Sigmoid colon (tissue), 7 donors: ENCODE measurements around the gene GSC. TPM values are rescaled to one million over a fixed set of nuclear protein-coding genes. Genes with fewer than 3 reads are reported as not detected.

ENCODE experiments used
- DNase-seq: peaks from one replicate; pipeline ENCODE4 v3.0.0-alpha.2; 2019
- H3K27ac ChIP-seq, 4 donors: fragments of 200-600 bp; sonication (generic); one replicate each; pipeline ENCODE4 v1.5.1; 2016 to 2019; ENCODE audit warnings: mild to moderate bottlenecking in 1 of 4
- H3K27me3 ChIP-seq, 3 donors: fragments of 200-600 bp; sonication (generic); one replicate each; pipeline ENCODE4 v1.5.1; 2019; ENCODE audit warnings: mild to moderate bottlenecking in 1 of 3
- H3K36me3 ChIP-seq, 4 donors: fragments of 200-600 bp; sonication (generic); one replicate each; pipeline ENCODE4 v1.5.1; 2016 to 2019
- H3K4me1 ChIP-seq, 4 donors: fragments of 200-600 bp; sonication (generic); one replicate each; pipeline ENCODE4 v1.5.1; 2017 to 2019
- H3K4me3 ChIP-seq, 4 donors: fragments of 200-600 bp; sonication (generic); one replicate each; pipeline ENCODE4 v1.5.1; 2017 to 2019; ENCODE audit warnings: mild to moderate bottlenecking in 2 of 4, moderate library complexity in 1 of 4
- H3K9me3 ChIP-seq, 4 donors: fragments of 200-600 bp in 3 of 4; sonication (generic) in 3 of 4; one replicate each; pipeline versions ENCODE4 v1.5.1 to v1.6.1; 2013 to 2019
- CTCF ChIP-seq, 4 experiments: fragments of 450-650 bp in 3 of 4; fragments of 200-600 bp in 1 of 4; IDR thresholded peaks; one replicate each; pipeline ENCODE4 v1.5.1; 2016 to 2019; ENCODE audit warnings: antibody characterized with exemption in 4 of 4, mild to moderate bottlenecking in 3 of 4, moderate library complexity in 2 of 4
- EP300 ChIP-seq, 4 donors: sonication (generic); formaldehyde crosslinking; IDR thresholded peaks; one replicate each; pipeline ENCODE4 v1.6.1; 2017; ENCODE audit warnings: antibody characterized with exemption in 4 of 4
- POLR2A ChIP-seq, 2 donors: fragments of 450-650 bp; IDR thresholded peaks; one replicate each; pipeline ENCODE4 v1.6.1; 2016; ENCODE audit warnings: antibody characterized with exemption in 2 of 2, mild to moderate bottlenecking in 2 of 2, moderate library complexity in 2 of 2
- POLR2AphosphoS5 ChIP-seq, 4 donors: sonication (generic); formaldehyde crosslinking; IDR thresholded peaks; one replicate each; pipeline ENCODE4 v1.6.1; 2017; ENCODE audit warnings: antibody characterized with exemption in 4 of 4
- WGBS, 2 donors: extraction: QIAGEN DNeasy Blood & Tissue Kit; methylation state at CpG; one replicate each; pipeline ENCODE4 v1.1.7; 2013; 5-methylcytosine and 5-hydroxymethylcytosine counted together
- intact Hi-C: fragments of 100-400 bp; cut with DNase I; formaldehyde crosslinking; loops from one replicate; pipeline ENCODE4 v1.15.1; 2023
- polyA plus RNA-seq, 3 donors: library from polyadenylated mRNA; stranded (reverse); fragments of 200-250 nt; gene quantifications; one replicate each; pipeline ENCODE4 v1.2.3, GENCODE V29; 2013
- total RNA-seq, 4 donors: library from RNA; depleted of rRNA; stranded (reverse); fragments of >200 nt; gene quantifications; one replicate each; pipeline ENCODE4 v1.1.0, GENCODE V29; 2016
- donor health status: healthy with polysubstance abuse.
- donor health status: Bipolar disorder and iron deficiency.
- donor health status: healthy.

The GSC gene
- total and polyA plus RNA-seq, 7 donors = 0.07 to 7.5 (median 0.41) TPM; not detected in 2

GRCh38 chr14:94797887-94798286, 28.0 kb upstream of the GSC start:
- DNase-seq = no peak
- WGBS, 2 donors = 81 to 88% methylated on average over 2 of the region's 2 CpGs
- intact Hi-C loops = no loop called here

GRCh38 chr14:94796278-94796677, 26.4 kb upstream of the GSC start:
- no peak for TF ChIP-seq CTCF (IDR thresholded peaks at IDR 0.05)
- TF ChIP-seq EP300 (IDR thresholded peaks at IDR 0.05) = no peak
- no peak for TF ChIP-seq POLR2A (IDR thresholded peaks at IDR 0.05)
- no peak for TF ChIP-seq POLR2AphosphoS5 (IDR thresholded peaks at IDR 0.05)
- DNase-seq = no peak
- no peak overlapping the region for H3K27ac ChIP-seq
- no peaks in the 10 kb centered on the region for H3K27me3 ChIP-seq
- no peaks in the 10 kb centered on the region for H3K9me3 ChIP-seq
- intact Hi-C loops = no loop called here
- H3K4me1 ChIP-seq = no peaks in the 10 kb centered on the region
- H3K36me3 ChIP-seq = no peaks in the 10 kb centered on the region
- no peak overlapping the region for H3K4me3 ChIP-seq

More at GRCh38 chr14:94797887-94798286, 28.0 kb upstream of the GSC start:
- Histone ChIP-seq H3K4me3 (no peak overlapping the region), H3K27me3 (no peaks in the 10 kb centered on the region), H3K4me1 (no peaks in the 10 kb centered on the region), H3K27ac (no peak overlapping the region), H3K36me3 (no peaks in the 10 kb centered on the region), H3K9me3 (no peaks in the 10 kb centered on the region)
- no peak for TF ChIP-seq POLR2A (IDR thresholded peaks at IDR 0.05)
- TF ChIP-seq CTCF (IDR thresholded peaks at IDR 0.05) = no peak
- TF ChIP-seq EP300 (IDR thresholded peaks at IDR 0.05) = no peak

GRCh38 chr14:94795372-94795771, 25.5 kb upstream of the GSC start:
- no peaks in the 10 kb centered on the region for H3K36me3 ChIP-seq
- no peak for DNase-seq
- H3K9me3 ChIP-seq = no peaks in the 10 kb centered on the region
- H3K4me3 ChIP-seq = no peak overlapping the region
- H3K27ac ChIP-seq = no peak overlapping the region
- intact Hi-C loops = no loop called here
- no peaks in the 10 kb centered on the region for H3K4me1 ChIP-seq
- 73 to 84% methylated on average over 3 of the region's 3 CpGs for WGBS, 2 donors
- H3K27me3 ChIP-seq = no peaks in the 10 kb centered on the region
- TF ChIP-seq EP300 (IDR thresholded peaks at IDR 0.05) (no peak), CTCF (IDR thresholded peaks at IDR 0.05) (no peak), POLR2AphosphoS5 (IDR thresholded peaks at IDR 0.05) (no peak), POLR2A (IDR thresholded peaks at IDR 0.05) (no peak)

GRCh38 chr14:94793901-94794300, 24.0 kb upstream of the GSC start:
- H3K27ac ChIP-seq = no peak overlapping the region
- no peaks in the 10 kb centered on the region for H3K27me3 ChIP-seq
- DNase-seq = no peak
- TF ChIP-seq POLR2A (IDR thresholded peaks at IDR 0.05) (no peak), CTCF (IDR thresholded peaks at IDR 0.05) (no peak)
- H3K4me1 ChIP-seq = no peaks in the 10 kb centered on the region
- no peaks in the 10 kb centered on the region for H3K36me3 ChIP-seq
- 92 to 93% methylated on average over 7 of the region's 7 CpGs for WGBS, 2 donors
- intact Hi-C loops = no loop called here
- no peak overlapping the region for H3K4me3 ChIP-seq
- no peaks in the 10 kb centered on the region for H3K9me3 ChIP-seq

- whole genome bisulfite sequencing, 2 donors = 79 to 88% methylated on average over 10 of the region's 10 CpGs
These were observed 17.7 kb upstream of the GSC start for GRCh38 chr14:94787655-94788054.

More at GRCh38 chr14:94787655-94788054, 17.7 kb upstream of the GSC start:
- Histone ChIP-seq H3K9me3 (no peaks in the 10 kb centered on the region), H3K36me3 (no peaks in the 10 kb centered on the region), H3K27ac (no peak overlapping the region), H3K27me3 (no peaks in the 10 kb centered on the region), H3K4me1 (no peaks in the 10 kb centered on the region), H3K4me3 (no peak overlapping the region)
- DNase-seq = no peak
- intact Hi-C loops = no loop called here
- TF ChIP-seq POLR2A (IDR thresholded peaks at IDR 0.05) = no peak
- no peak for TF ChIP-seq POLR2AphosphoS5 (IDR thresholded peaks at IDR 0.05)
- no peak for TF ChIP-seq EP300 (IDR thresholded peaks at IDR 0.05)
- TF ChIP-seq CTCF (IDR thresholded peaks at IDR 0.05) = no peak
